K562 (cell line): ENCODE measurements around the gene HRH1. TPM values are rescaled to one million over a fixed set of nuclear protein-coding genes. Genes with fewer than 3 reads are reported as not detected.
A peak's percentile ranks its signal among the peaks of the same experiment; 100 is the strongest.

Experiments
- ATAC-seq: fragments of 200-7000 bp; cut with Tn5 transposase; 3 replicates; pipeline ENCODE4 v1.9.1; 2020; ENCODE audit warnings: moderate library complexity
- BruUV-seq: library from RNA; stranded (reverse); fragments of 400-500 nt; replicated peaks from 2 replicates; lab custom pipeline; 2021; lab: Mats Ljungman, UMichigan
- CTCF ChIA-PET: fragments of 300-600 bp; formaldehyde crosslinking; extraction: SDS; loops from one replicate; lab custom pipeline; 2021; ENCODE audit warnings: low intra/inter-chr PET ratio; lab: Yijun Ruan, JAX
- POLR2A ChIA-PET: fragments of 300-600, 350-650 bp; sonication (Branson Sonifier 250); formaldehyde crosslinking; extraction: SDS; loops from one replicate; lab custom pipeline; 2021; ENCODE audit warnings: antibody characterized with exemption, inconsistent platforms; lab: Yijun Ruan, JAX
- DNase-seq, 4 experiments: peaks; one replicate each; pipeline versions ENCODE4 v3.0.0 to v3.0.0-alpha.2; 2011 to 2018; ENCODE audit warnings: low spot score in 3 of 4, mixed read lengths in 3 of 4; ENCODE audit errors: extremely low read depth in 1 of 4
- FAIRE-seq: peaks from 2 replicates; lab custom pipeline; 2011; peaks lifted over from hg19 to GRCh38; lab: Jason Lieb, UNC
- H2AFZ ChIP-seq: 2 replicates; pipeline ENCODE4 v1.6.0; 2011; ENCODE audit warnings: low read depth, low read length, control low read depth, inconsistent platforms
- H3K27ac ChIP-seq: fragments of 200-600 bp; 3 replicates; pipeline ENCODE4 v1.8.0; 2011; ENCODE audit warnings: low read depth, mild to moderate bottlenecking, control low read depth, inconsistent platforms, low read length, moderate library complexity, mixed read lengths; ENCODE audit errors: extremely low read depth
- H3K27me3 ChIP-seq, 2 experiments: fragments of 300-600 bp in 1 of 2; 2 replicates in 1 of 2; 3 replicates in 1 of 2; pipeline versions ENCODE4 v1.6.0 to v1.8.0; 2011; ENCODE audit warnings: inconsistent platforms in 2 of 2, low read length in 2 of 2, mild to moderate bottlenecking in 1 of 2, mixed read lengths in 1 of 2, moderate library complexity in 1 of 2; ENCODE audit not compliant: control insufficient read depth in 2 of 2, insufficient read depth in 2 of 2
- H3K36me3 ChIP-seq: fragments of 300-600 bp; 3 replicates; pipeline ENCODE4 v1.8.0; 2011; ENCODE audit warnings: mild to moderate bottlenecking, low read length, inconsistent platforms; ENCODE audit not compliant: control insufficient read depth, insufficient read depth
- H3K4me1 ChIP-seq, 2 experiments: fragments of 200-600 bp in 1 of 2; replicated peaks in 1 of 2; 2 replicates in 1 of 2; 3 replicates in 1 of 2; pipeline versions ENCODE4 v1.5.1 to v1.8.0; 2011; ENCODE audit warnings: inconsistent platforms in 2 of 2, low read length in 2 of 2, mild to moderate bottlenecking in 1 of 2, mixed read lengths in 1 of 2, moderate library complexity in 1 of 2; ENCODE audit not compliant: control insufficient read depth in 2 of 2, insufficient read depth in 2 of 2
- H3K4me2 ChIP-seq: 2 replicates; pipeline ENCODE4 v1.6.1; 2011; ENCODE audit warnings: low read length, control low read depth, inconsistent platforms, mixed read lengths; ENCODE audit not compliant: insufficient read depth
- H3K4me3 ChIP-seq: fragments of 200-600 bp; sonication (generic), shearing (Covaris generic); 2 replicates; pipeline ENCODE4 v1.5.1; 2016; ENCODE audit warnings: control low read depth, inconsistent platforms
- H3K79me2 ChIP-seq: fragments of 200-600 bp; 3 replicates; pipeline ENCODE4 v1.8.0; 2011; ENCODE audit warnings: low read length, inconsistent platforms; ENCODE audit not compliant: control insufficient read depth, insufficient read depth
- H3K9ac ChIP-seq, 2 experiments: 2 replicates each; pipeline versions ENCODE4 v1.6.0 to v1.6.1; 2011; ENCODE audit warnings: low read depth in 2 of 2, low read length in 2 of 2, control low read depth in 1 of 2, inconsistent platforms in 1 of 2, mild to moderate bottlenecking in 1 of 2, mixed read lengths in 1 of 2; ENCODE audit not compliant: insufficient read depth in 1 of 2
- H3K9me1 ChIP-seq: one replicate; pipeline ENCODE4 v1.6.0; 2011; ENCODE audit warnings: inconsistent platforms, mild to moderate bottlenecking, low read length, moderate library complexity; ENCODE audit not compliant: control insufficient read depth, insufficient read depth
- H3K9me3 ChIP-seq: replicated peaks from 2 replicates; pipeline ENCODE4 v1.5.1; 2011; ENCODE audit warnings: low read depth, low read length, inconsistent platforms; ENCODE audit not compliant: control insufficient read depth, insufficient read depth
- H4K20me1 ChIP-seq: replicated peaks from 2 replicates; pipeline ENCODE4 v1.6.1; 2011; ENCODE audit warnings: low read length, inconsistent platforms, mixed read lengths; ENCODE audit not compliant: control insufficient read depth, insufficient read depth
- CCNT2 ChIP-seq: IDR thresholded peaks from 2 replicates; pipeline ENCODE4 v1.6.1; 2011; ENCODE audit warnings: borderline replicate concordance, low read depth, mild to moderate bottlenecking, moderate library complexity, mixed read lengths, low read length; ENCODE audit not compliant: insufficient read length; ENCODE audit errors: extremely low read depth
- CHD2 ChIP-seq: IDR thresholded peaks from 2 replicates; pipeline ENCODE4 v1.6.1; 2011; ENCODE audit warnings: low read depth, low read length
- CHD4 ChIP-seq: fragments of 200-600 bp; sonication (generic); IDR thresholded peaks from 3 replicates; pipeline ENCODE4 v1.6.1; 2012; ENCODE audit warnings: low read depth, mild to moderate bottlenecking, mixed read lengths, low read length, inconsistent platforms; ENCODE audit not compliant: insufficient read depth, insufficient replicate concordance, poor library complexity, severe bottlenecking
- E2F4 ChIP-seq: sonication (generic); formaldehyde crosslinking; IDR thresholded peaks from 2 replicates; pipeline ENCODE4 v1.8.0; 2022; ENCODE audit warnings: mild to moderate bottlenecking, low read depth, missing genetic modification reagents
- HMGXB4 ChIP-seq: sonication (generic); formaldehyde crosslinking; IDR thresholded peaks from 2 replicates; pipeline ENCODE4 v1.8.1; 2023; ENCODE audit warnings: mild to moderate bottlenecking, missing genetic modification reagents
- KDM4B ChIP-seq, 2 experiments: fragments of 450-650 bp in 1 of 2; sonication (generic) in 1 of 2; IDR thresholded peaks; 2 replicates each; pipeline ENCODE4 v1.6.1; 2016 to 2017; ENCODE audit warnings: borderline replicate concordance in 2 of 2, antibody characterized with exemption in 1 of 2, low read depth in 1 of 2, mild to moderate bottlenecking in 1 of 2
- MBD2 ChIP-seq: sonication (generic); IDR thresholded peaks from 2 replicates; pipeline ENCODE4 v1.6.1; 2016; ENCODE audit warnings: low read depth, borderline replicate concordance
- MCM7 ChIP-seq, 2 experiments: fragments of 450-650 bp; IDR thresholded peaks; 2 replicates each; pipeline ENCODE4 v1.6.1; 2016 to 2018
- MNT ChIP-seq, 2 experiments: fragments of 450-650 bp; conservative IDR thresholded peaks; 2 replicates each; pipeline ENCODE4 v1.6.1; 2017; ENCODE audit warnings: mild to moderate bottlenecking in 2 of 2, moderate library complexity in 2 of 2
- ZBTB33 ChIP-seq: sonication (generic); formaldehyde crosslinking; IDR thresholded peaks from 2 replicates; pipeline ENCODE4 v1.8.1; 2023; ENCODE audit warnings: mild to moderate bottlenecking, missing genetic modification reagents
- ZNF212 ChIP-seq: fragments of 450-650 bp; formaldehyde crosslinking; IDR thresholded peaks from 2 replicates; pipeline ENCODE4 v1.4.0; 2020; ENCODE audit warnings: mild to moderate bottlenecking
- ZNF232 ChIP-seq: sonication (generic); formaldehyde crosslinking; IDR thresholded peaks from 2 replicates; pipeline ENCODE4 v1.8.0; 2022; ENCODE audit warnings: mild to moderate bottlenecking, missing genetic modification reagents
- WGBS: fragments of 100-300 bp; shearing (Covaris generic); methylation state at CpG from one replicate; pipeline ENCODE4 v1.1.6; 2016; ENCODE audit warnings: low coverage, mixed read lengths; ENCODE audit not compliant: insufficient coverage; ENCODE audit errors: missing lambda C conversion rate; 5-methylcytosine and 5-hydroxymethylcytosine counted together
- in situ Hi-C: fragments of 300-500 bp; cut with MboI; formaldehyde crosslinking; loops from 4 replicates; pipeline ENCODE4 v1.15.0; 2018; ENCODE audit warnings: inconsistent platforms, mixed read lengths
- intact Hi-C: fragments of 100-400 bp; cut with micrococcal nuclease; formaldehyde crosslinking; loops from 2 replicates; pipeline ENCODE4 v1.14.2; 2022
- polyA plus RNA-seq, 8 experiments: library from polyadenylated mRNA; depleted of rRNA in 4 of 8; stranded (reverse) in 5 of 8; unstranded in 3 of 8; fragments of >200 nt; fragmentation: Nextera tagmentation in 2 of 8; fragmentation: Illumina TruSeq in 1 of 8; extraction: Ambion mirVana in 2 of 8; extraction: Trizol in 1 of 8; gene quantifications; 2 replicates each; pipeline versions ENCODE4 v1.2.1 to v1.2.3, GENCODE V29; 2011 to 2014; ENCODE audit warnings: inconsistent platforms in 1 of 8, missing spikeins in 1 of 8
- total RNA-seq, 7 experiments: library from RNA; depleted of rRNA in 6 of 7; stranded (reverse); fragments of >200 nt in 6 of 7; fragmentation: Illumina TruSeq in 2 of 7; extraction: Trizol in 2 of 7; gene quantifications; 2 replicates each; pipeline versions ENCODE4 v1.2.1 to v1.2.3, GENCODE V29; 2011 to 2021; ENCODE audit warnings: low replicate concordance in 1 of 7

The HRH1 gene
- total and polyA plus RNA-seq, 9 of the 15 experiments (the other 6 are each of a cell fraction or from before 2014, with no cell fraction given): 0.03 to 0.15 (median 0.06) TPM; not detected in 1

GRCh38 chr3:11245827-11246662, 91.8 kb downstream of the HRH1 start:
- Histone ChIP-seq H3K79me2 (no peaks in the 10 kb centered on the region), H4K20me1 (no peaks in the 10 kb centered on the region), H3K9me1 (no peaks in the 10 kb centered on the region), H3K4me2 (no peak overlapping the region), H3K4me3 (no peak overlapping the region), H3K36me3 (no peaks in the 10 kb centered on the region), H3K9ac (no peak overlapping the region), H3K4me1 (peaks cover 0 to 11% of the 10 kb centered on the region in 2 experiments; a peak in 2 of 5 replicates), H3K27ac (no peak overlapping the region), H2AFZ (no peak overlapping the region), H3K9me3 (no peaks in the 10 kb centered on the region), H3K27me3 (peaks cover 10% of the 10 kb centered on the region in 2 experiments; a peak in 4 of 5 replicates)
- in situ Hi-C loops: no loop called here
- FAIRE-seq (no peak), DNase-seq (no peak), ATAC-seq (peak; percentile 46; the same call in 2 of the 3 replicates)
- intact Hi-C loops: no loop called here
- WGBS: 7% methylated on average over 6 of the region's 6 CpGs
- CTCF ChIA-PET: no interaction called here
- no TSS peak for BruUV-seq
- POLR2A ChIA-PET: interaction anchor here (0.7 to 1.4 kb wide), 3 partner anchors 9 to 11 kb away, joined by 3 to 5 read pairs (median 3); no protein-coding TSS in a partner anchor
- TF ChIP-seq ZBTB33 (CRISPR knock-in tag) (no peak), MCM7 (IDR thresholded peaks at IDR 0.05) (peak in 1 of 2 experiments; percentile 53; a peak in 2 of 4 replicates), MNT (conservative IDR thresholded peaks at IDR 0.05) (no peak), CHD2 (no peak), E2F4 (CRISPR knock-in tag) (no peak), ZNF232 (CRISPR knock-in tag) (no peak), ZNF212 (CRISPR knock-in tag) (no peak), HMGXB4 (CRISPR knock-in tag) (no peak), MBD2 (no peak), CHD4 (no peak), CCNT2 (no peak), KDM4B (IDR thresholded peaks at IDR 0.05; ENCODE audit: borderline replicate concordance in 2 of 2, low read depth in 1 of 2) (no peak)
